ENCODE measurements around the gene TBC1D19.

DNA sequence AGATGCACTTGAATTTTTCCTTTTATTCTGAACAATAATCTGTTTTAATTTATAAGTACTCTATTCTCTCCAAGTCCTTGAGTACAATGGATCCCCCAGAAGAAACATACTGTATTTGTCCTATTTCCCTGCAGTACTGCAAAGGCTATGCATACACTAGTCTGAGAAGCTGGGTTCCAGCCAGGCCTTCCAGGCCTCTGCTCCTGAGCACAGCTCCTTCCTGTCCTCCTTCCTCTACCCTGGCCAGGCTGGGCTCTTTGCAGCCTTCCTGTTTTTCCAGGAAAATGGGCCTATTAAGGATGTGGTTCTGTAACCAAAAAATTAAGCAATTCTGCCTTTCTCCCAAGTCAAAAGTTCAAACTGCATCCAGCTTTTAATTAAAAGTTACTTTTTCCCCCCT, 208.8 kb downstream of the TBC1D19 start:
- TF ChIP-seq, protein P1, sequence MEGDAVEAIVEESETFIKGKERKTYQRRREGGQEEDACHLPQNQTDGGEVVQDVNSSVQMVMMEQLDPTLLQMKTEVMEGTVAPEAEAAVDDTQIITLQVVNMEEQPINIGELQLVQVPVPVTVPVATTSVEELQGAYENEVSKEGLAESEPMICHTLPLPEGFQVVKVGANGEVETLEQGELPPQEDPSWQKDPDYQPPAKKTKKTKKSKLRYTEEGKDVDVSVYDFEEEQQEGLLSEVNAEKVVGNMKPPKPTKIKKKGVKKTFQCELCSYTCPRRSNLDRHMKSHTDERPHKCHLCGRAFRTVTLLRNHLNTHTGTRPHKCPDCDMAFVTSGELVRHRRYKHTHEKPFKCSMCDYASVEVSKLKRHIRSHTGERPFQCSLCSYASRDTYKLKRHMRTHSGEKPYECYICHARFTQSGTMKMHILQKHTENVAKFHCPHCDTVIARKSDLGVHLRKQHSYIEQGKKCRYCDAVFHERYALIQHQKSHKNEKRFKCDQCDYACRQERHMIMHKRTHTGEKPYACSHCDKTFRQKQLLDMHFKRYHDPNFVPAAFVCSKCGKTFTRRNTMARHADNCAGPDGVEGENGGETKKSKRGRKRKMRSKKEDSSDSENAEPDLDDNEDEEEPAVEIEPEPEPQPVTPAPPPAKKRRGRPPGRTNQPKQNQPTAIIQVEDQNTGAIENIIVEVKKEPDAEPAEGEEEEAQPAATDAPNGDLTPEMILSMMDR (IDR thresholded peaks at IDR 0.05): no peak
- no peak for TF ChIP-seq POLR2A (IDR thresholded peaks at IDR 0.05)

All from tibial nerve (tissue), 3 donors.